NCI-H1694 (cell line): ENCODE measurements around the gene MACROD2.
A peak's percentile ranks its signal among the peaks of the same experiment; 100 is the strongest.

Experiments used
- DNase-seq: peaks from one replicate; lab custom pipeline; 2025; lab: John Stamatoyannopoulos, UW

MACROD2 gene

GRCh38 chr20:15630360-15630759, 1635.0 kb downstream of the MACROD2 start:
- no peak for DNase-seq

GRCh38 chr20:15632680-15633079, 1637.4 kb downstream of the MACROD2 start:
- no peak for DNase-seq

DNA sequence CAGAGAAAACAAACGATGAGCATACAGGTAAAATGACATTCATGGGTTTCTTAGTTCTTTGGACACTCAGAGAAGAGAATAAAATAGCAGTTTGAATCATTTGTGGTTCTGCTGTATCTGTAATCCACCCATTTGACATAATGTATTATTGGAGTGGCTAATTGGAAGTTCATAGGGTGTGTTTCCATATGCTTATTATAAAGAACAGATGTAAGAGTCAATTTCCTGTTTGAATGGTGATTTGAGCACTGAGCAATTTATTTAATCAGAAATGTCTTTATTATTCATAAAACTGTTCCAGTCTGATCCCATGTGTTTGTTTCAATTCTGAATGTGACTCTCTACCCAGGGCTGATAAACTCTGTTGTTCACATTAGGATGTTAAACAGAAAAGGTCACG, 1638.8 kb downstream of the MACROD2 start:
- DNase-seq: no peak

DNA sequence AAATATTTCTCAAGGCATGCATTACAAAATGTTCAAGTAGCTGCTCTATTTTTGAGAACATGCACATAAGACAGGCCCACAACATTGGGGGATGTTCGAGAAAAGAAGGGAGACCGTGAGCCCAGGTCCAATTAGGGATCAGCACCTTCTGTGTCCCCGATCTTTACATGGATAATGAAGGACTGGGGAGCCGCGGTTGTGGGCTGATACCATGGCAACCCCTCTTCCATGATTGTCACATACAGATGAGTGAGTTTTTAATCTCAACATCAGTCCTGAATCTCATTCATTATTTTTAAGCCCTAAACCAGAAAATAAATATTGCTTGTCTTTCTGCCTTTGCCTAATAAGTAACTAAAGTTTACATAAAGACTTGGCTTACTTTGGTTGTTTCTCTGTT, 1642.2 kb downstream of the MACROD2 start:
- no peak for DNase-seq

DNA sequence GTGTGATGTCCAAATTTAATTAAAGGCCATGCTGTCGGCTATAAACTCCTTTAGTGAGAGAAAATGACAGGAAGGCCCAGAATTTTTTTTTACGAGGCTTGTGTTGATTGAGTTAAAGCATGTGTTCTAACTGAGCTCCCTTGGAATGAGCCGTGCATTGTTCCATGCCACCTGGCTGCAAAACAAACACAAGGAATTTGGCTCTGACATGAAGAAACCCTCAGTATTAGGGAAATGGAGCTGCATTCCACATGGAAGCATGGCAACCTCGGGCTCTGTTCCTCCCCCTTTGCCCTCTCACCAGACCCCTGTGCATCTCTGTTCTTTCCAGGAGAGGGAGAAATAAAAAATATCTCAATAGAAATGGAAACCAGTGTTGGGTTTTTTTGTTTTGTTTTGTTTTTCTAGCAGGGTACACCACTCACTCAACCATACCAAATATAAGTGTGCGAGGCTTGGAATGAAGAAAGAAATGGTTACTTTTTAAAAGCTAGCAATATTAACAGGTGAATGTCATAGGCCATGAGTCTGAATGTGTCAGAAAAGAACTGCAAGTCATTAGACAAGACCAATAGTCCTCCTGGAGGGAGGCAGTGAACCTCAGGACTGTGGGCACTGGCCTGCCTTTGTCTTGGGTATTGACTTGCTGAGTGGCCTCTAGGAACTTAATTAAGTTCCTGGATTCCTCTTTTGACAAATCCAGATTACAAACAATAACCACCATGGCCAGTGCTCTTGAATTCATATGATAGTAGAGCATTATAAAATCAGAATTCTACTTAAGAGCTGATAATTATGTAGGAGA, 1642.8 kb downstream of the MACROD2 start:
- no peak for DNase-seq

DNA sequence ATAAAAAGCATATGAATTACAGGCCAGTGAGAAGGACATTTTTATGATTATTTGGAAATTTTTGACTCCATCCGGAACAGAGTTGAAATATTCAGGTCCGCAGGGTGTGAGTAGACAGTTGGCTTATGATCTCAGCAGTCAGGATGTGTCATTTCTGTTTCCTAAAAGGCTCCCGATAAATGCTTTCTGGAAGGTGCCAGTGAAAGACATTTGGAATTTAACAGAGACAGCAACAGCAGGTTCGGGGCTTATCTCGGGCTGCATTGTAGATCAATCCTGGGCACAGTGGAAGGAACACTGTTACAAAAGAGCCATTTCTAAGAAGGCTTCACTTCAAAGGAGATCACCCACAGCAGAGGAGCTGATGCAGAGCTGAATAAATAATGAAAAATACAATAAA, 1643.5 kb downstream of the MACROD2 start:
- no peak for DNase-seq

GRCh38 chr20:15639839-15640238, 1644.5 kb downstream of the MACROD2 start:
- DNase-seq: no peak

DNA sequence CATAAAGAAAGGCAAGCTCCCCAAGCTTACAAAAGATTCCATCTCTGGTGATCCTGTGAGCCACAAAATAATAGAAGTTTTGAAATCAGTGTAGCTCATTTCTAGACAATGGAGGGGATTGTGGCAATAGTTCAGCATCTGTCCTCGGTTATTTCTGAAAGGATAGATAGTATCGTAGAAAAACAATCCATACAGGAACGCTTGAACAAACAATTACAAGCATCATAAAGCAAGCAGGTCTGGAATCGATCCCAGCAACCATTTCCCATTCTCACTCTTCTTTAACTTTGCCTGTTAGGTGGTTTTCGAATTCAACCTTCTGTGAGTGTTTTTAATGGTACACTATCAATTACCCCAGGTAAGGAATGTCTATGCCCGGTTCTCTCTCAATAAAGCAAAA, 1646.8 kb downstream of the MACROD2 start:
- DNase-seq: no peak

DNA sequence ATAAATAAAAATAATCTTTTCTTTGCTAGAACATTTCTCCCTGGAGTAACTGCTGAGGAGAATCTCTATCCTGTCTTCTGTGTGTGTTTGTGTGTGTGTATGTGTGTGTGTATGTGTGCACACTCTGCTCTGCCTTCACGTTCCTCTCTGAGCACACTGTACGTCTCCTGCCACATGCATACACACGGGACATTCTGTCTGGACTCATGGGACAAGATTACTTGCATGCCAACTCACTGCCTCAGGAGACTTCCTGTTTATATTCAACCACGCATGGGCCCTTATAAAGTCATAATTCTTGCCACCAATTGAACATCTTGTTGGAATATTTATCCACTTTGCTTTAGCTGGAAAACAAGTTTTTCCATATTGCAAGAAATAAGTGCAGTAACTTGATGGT, 1647.4 kb downstream of the MACROD2 start:
- DNase-seq: no peak

DNA sequence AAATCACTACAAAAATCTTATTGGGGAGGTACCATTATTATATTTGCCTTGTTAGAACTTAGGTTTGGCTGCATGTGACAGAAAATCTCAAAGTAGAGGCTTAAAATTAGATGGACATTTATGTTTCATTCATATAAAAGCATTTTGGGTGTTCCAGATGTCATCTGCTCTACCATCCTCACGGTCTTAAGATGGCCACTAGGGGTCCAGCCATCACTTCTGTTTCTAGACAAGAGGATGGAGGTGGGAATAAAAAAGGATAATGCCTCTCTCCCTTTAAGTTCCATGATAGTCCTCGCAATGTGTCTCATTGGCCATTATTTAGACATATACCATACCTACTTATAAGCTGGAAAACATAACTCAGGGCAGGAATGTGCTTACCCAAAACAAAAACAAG, 1648.4 kb downstream of the MACROD2 start:
- no peak for DNase-seq

GRCh38 chr20:15645816-15646215, 1650.5 kb downstream of the MACROD2 start:
- no peak for DNase-seq

GRCh38 chr20:15653396-15654207, 1658.3 kb downstream of the MACROD2 start:
- no peak for DNase-seq

- DNase-seq: peak; percentile 55
These were observed 1658.9 kb downstream of the MACROD2 start for GRCh38 chr20:15654208-15654649.

- no peak for DNase-seq
These were observed 1660.1 kb downstream of the MACROD2 start for GRCh38 chr20:15655295-15655874.

- no peak for DNase-seq
These were observed 1660.8 kb downstream of the MACROD2 start for GRCh38 chr20:15656124-15656523.

GRCh38 chr20:15658295-15658694, 1663.0 kb downstream of the MACROD2 start:
- DNase-seq: no peak

GRCh38 chr20:15673206-15673605, 1677.9 kb downstream of the MACROD2 start:
- DNase-seq: no peak

DNA sequence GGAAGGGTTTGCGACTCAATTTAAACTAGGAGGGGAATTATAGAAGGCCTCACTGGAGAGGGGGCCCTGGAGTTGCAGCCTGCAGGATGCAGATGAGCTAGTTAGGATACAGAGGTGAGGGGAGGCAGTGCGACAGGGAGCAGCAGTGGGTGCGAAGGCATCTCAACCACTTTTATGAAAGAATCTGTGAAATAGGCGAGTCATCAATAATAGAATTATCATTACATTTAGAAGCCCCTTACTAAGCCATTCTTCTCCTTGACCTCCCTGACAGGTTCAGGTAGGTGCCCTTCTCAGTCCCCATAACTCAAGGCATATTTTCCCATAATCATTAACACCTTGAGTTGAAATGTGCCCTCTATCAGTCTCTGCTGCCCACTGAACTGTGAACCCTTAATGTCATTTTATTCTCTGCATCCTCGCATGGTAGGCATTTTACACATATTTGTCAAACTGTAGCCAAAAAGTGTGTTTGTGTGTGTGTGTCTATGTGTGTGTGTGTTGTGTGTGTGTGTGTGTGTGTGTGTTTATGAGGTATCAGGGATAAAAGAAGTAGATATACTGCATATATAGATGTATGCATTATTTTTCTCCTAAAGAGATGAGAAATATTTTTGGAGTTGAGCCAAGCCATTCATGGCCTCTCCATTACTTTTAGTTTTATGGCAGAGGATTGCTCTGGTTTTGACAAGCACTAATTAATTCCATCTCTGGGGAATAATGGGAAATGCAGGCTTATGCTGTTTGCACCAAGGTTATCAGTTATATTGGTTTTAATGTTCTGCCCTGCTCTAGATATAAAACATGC, 1679.1 kb downstream of the MACROD2 start:
- peak; percentile 19 for DNase-seq

DNA sequence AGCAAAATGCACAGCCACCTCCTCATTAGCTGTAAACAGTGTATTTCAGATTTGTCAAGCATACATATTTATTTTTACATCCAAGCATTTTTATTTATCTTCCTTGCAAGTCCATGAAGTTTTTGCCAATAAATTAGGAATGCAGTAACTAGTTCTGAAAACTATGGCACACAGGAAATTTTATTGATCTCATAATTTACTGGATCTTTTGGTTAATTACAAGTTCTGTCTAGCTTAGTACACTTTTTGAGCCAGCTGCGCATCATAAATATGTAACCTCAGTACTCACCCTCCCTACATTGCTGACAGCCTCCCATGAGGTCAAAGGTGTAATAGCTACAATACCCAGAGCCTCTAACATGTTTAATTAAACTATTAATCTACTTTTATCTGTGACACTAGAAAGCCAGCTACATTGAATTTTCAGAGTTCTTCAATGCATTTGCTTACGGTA, 1679.8 kb downstream of the MACROD2 start:
- DNase-seq: no peak

- no peak for DNase-seq
These were observed 1680.6 kb downstream of the MACROD2 start for GRCh38 chr20:15675813-15676484.

DNA sequence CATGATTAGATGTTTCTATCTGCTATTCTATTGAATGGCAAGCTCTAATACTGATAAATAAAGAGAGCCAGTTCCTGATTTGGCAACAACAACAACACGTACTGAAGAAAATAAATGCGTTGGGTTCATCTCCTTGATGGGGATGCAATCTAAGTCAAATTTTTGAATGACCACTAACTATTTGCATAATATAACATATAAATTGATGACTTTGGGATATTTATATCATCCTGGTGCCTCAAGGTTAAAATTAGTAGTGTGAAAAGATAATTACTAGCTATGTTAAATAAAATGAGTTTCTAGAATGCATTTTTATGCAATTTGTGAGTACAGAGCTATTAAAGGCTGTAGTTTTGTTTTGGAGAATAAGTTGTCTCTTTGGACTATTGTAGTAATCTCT, 1681.5 kb downstream of the MACROD2 start:
- no peak for DNase-seq
